ENCODE results near the gene NUP50. TPM values are rescaled to one million over a fixed set of nuclear protein-coding genes. Genes with fewer than 3 reads are reported as not detected.

The NUP50 gene
- total and polyA plus RNA-seq, 5 experiments from 2014 or later = 45.2 to 111 (median 73.1) TPM

DNA sequence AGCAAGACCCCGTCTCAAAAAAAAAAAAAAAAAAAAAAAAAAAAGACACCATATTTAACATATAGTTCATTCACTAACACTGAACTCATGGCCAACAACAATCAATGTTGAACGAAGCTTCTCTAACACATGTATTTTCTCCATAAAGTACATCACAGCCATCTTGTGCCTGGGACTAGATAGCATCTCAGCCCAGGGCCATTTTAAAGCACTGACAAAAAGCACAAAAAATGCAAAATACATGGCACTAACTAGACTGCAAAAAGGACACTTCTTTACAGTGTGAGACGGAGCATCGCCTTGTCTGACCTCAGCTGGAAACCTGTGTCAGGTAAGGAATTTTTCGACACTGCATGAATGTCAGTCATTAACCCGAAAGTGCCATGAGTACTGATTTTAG lies 53.6 kb downstream of the NUP50 start:
- Mint-ChIP-seq H3K36me3 (no peaks in the 10 kb centered on the region), H3K27ac (no peak overlapping the region), H3K4me1 (peaks cover 7 to 46% (median 16%) of the 10 kb centered on the region in 4 donors), H3K4me3 (no peak overlapping the region), H3K9me3 (no peaks in the 10 kb centered on the region), H3K27me3 (no peaks in the 10 kb centered on the region)
- POLR2A ChIA-PET = interaction anchor here (1.0 kb wide), 1 partner anchor 22 kb away, joined by 4 read pairs; no protein-coding TSS in a partner anchor
- no peak for DNase-seq
- no peak for ATAC-seq

DNA sequence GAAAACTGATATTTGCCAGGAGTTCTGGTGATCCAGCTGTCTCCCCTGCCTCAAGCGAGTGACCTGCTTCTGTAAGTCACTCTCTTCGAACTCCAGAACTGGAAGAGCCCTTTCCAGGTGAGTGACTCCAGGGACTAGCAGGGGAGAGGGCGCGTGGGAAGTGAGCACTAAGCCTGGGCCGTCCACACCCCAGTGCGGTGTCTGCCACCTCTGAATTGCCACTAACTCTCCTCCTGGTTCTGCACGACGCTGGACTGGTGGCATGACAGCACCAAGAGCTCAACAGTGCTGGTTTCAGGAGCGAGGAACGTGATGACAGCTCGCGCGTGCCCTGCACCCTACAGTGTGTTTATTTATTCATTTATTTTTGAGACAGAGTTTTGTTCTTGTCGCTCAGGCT lies 54.1 kb downstream of the NUP50 start:
- DNase-seq (no peak), ATAC-seq (no peak)
- peaks cover 8 to 49% (median 20%) of the 10 kb centered on the region in 4 donors for H3K4me1 Mint-ChIP-seq
- H3K9me3 Mint-ChIP-seq = no peaks in the 10 kb centered on the region
- no peak overlapping the region for H3K27ac Mint-ChIP-seq
- no peaks in the 10 kb centered on the region for H3K36me3 Mint-ChIP-seq
- POLR2A ChIA-PET = interaction anchor here (0.7 kb wide), 1 partner anchor 167 kb away, joined by 4 read pairs; no protein-coding TSS in a partner anchor
- H3K27me3 Mint-ChIP-seq = no peaks in the 10 kb centered on the region
- H3K4me3 Mint-ChIP-seq = no peak overlapping the region

DNA sequence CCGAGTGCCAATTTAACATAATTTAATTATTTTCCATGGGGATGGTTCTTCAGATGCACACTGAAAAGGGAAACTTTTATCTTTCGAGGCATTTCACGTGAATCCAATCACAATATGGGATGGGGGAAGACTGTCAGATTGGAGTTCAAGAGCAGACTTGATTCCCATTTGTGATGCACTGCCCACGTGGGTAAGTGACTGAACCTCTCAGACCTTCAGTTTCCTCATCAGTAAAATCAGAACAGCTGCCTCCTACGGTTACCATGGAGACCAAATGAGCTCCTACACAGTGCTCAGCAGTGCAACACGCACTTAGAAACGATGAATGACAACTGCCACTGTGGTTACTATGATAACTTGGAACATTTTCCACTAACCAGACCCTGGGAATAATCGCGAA lies 55.3 kb downstream of the NUP50 start:
- POLR2A ChIA-PET = no interaction called here
- no peak for DNase-seq
- H3K27me3 Mint-ChIP-seq = no peaks in the 10 kb centered on the region
- peaks cover 9 to 48% (median 29%) of the 10 kb centered on the region in 4 donors for H3K4me1 Mint-ChIP-seq
- H3K27ac Mint-ChIP-seq = peak overlapping the region in 3 of 10 donors; percentile 24 to 47 (median 47)
- ATAC-seq = no peak
- H3K9me3 Mint-ChIP-seq = no peaks in the 10 kb centered on the region
- H3K36me3 Mint-ChIP-seq = no peaks in the 10 kb centered on the region
- no peak overlapping the region for H3K4me3 Mint-ChIP-seq

DNA sequence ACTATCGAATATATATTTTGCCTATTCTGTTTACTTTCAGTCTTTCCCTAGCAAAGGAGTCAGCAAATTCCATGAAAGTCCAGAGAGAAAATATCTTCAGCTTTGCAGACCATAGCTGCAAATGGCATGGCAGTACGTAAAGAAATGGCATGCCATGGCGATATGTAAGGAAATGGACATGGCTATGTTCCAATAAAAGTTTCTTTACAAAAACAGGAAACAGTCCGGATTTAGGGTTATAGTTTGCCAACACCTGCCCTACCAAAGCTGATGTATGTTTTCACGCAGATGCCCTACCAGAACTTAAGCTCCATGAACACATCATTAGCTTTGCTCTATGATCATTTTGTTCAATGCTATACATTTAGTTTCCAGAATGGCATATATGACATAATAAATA lies 57.5 kb downstream of the NUP50 start:
- DNase-seq = no peak
- peak overlapping the region in 2 of 10 donors; percentile 11 to 13 for H3K27ac Mint-ChIP-seq
- POLR2A ChIA-PET = interaction anchor here (0.6 kb wide), 1 partner anchor 1544 kb away, joined by 3 read pairs; no protein-coding TSS in a partner anchor
- H3K4me1 Mint-ChIP-seq = peaks cover 14 to 54% (median 36%) of the 10 kb centered on the region in 4 donors
- H3K4me3 Mint-ChIP-seq = no peak overlapping the region
- no peaks in the 10 kb centered on the region for H3K9me3 Mint-ChIP-seq
- ATAC-seq = no peak
- no peaks in the 10 kb centered on the region for H3K27me3 Mint-ChIP-seq
- H3K36me3 Mint-ChIP-seq = no peaks in the 10 kb centered on the region

DNA sequence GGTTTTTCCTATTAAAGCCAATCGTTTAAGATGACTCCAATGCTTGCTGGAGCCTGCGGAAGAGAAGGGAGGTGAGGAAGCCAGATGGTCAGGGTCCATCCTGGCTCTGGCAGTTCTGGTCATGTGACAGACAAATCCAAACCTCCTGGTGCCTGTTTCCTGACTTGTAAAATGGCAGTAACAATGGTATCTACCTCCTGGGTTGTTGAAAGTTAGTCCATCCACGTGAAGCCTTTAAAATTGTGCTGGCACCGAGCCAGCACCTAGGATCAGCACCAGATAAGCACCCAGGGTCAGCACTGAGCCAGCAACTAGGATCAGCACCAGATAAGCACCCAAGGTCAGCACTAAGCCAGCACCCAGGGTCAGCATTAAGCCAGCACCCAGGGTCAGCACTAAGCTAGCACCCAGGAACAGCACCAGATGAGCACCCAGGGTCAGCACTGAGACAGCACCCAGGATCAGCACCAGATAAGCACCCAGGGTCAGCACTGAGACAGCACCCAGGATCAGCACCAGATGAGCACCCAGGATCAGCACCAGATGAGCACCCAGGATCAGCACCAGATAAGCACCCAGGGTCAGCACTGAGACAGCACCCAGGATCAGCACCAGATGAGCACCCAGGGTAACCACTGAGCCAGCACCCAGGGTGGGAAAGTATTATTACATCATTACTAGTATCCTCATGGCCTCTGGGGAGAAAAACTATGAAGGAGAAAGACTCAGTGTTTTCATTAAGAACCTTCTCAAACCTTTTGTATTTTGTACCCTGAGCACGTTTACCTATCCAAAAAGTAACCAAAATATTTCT lies 59.8 kb downstream of the NUP50 start:
- ATAC-seq = no peak
- Mint-ChIP-seq H3K9me3 (no peaks in the 10 kb centered on the region), H3K4me1 (peaks cover 20 to 69% (median 49%) of the 10 kb centered on the region in 4 donors), H3K4me3 (no peak overlapping the region), H3K27ac (peak overlapping the region in 3 of 10 donors; percentile 7 to 46 (median 20)), H3K36me3 (no peaks in the 10 kb centered on the region), H3K27me3 (no peaks in the 10 kb centered on the region)
- POLR2A ChIA-PET = no interaction called here
- no peak for DNase-seq

DNA sequence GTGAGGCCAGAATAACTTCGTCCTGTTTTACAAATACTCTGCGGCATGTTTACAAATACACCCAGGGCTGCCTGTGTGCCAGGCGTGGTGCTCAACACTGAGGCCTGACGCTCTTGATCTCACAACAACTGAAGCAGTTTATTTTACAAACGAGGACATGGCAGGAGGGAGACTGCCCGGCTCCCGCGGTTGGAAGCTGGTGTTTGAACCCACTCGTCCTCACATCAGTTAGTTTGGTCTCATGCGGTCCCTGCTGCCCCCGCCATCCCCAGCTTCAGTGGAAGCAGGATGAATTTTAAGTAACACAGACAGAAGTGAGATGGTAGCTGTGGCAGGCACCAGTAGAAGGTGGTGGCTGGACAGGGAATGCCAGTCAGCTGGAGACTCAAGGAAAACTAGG lies 60.6 kb downstream of the NUP50 start:
- Mint-ChIP-seq H3K27ac (peak overlapping the region in 1 of 10 donors; percentile 27), H3K36me3 (no peaks in the 10 kb centered on the region), H3K27me3 (no peaks in the 10 kb centered on the region), H3K4me3 (peak overlapping the region in 1 of 10 donors; percentile 42), H3K9me3 (no peaks in the 10 kb centered on the region), H3K4me1 (peaks cover 18 to 63% (median 46%) of the 10 kb centered on the region in 4 donors)
- ATAC-seq = no peak
- DNase-seq = no peak
- POLR2A ChIA-PET = no interaction called here

DNA sequence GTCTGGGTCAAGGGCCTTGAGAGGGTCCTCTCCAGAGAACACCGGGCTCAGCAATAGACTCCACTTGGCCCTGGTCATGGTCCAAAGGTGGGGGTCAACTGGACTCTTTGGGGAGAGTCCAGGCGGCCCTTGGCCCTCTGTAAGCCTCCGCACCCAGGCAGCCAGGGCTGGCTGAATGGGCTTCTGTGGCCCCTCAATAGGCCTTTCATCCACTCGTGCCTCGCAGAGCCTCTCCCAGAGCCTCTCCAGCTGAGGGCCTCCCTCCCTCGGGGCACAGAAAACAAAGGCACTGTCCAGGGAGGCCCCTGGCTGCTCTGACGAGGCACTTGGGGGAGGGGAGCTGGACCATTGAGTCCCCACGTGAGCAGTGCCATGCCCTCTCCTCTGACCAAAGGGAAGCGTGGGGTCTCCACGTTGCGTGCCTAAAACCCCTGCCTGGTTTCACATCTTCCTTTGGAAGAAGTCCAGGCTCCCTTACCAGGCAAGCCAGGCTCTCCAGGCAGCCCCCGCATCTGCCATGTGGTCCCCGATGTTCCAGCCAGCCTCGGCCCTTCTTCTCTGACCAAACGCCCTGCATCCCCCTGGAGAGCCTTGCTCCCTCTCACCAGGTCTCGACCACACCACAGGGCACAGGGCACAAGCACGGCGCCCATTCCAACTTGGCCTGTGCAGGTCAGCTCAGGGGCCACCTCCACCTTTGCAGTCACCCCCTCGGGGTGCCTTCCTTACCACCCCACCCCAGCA lies 61.4 kb downstream of the NUP50 start:
- no peaks in the 10 kb centered on the region for H3K27me3 Mint-ChIP-seq
- no peaks in the 10 kb centered on the region for H3K36me3 Mint-ChIP-seq
- no peak overlapping the region for H3K4me3 Mint-ChIP-seq
- no peaks in the 10 kb centered on the region for H3K9me3 Mint-ChIP-seq
- POLR2A ChIA-PET = no interaction called here
- H3K27ac Mint-ChIP-seq = peak overlapping the region in 1 of 10 donors; percentile 60
- no peak for DNase-seq
- ATAC-seq = no peak
- H3K4me1 Mint-ChIP-seq = peaks cover 20 to 68% (median 48%) of the 10 kb centered on the region in 4 donors

DNA sequence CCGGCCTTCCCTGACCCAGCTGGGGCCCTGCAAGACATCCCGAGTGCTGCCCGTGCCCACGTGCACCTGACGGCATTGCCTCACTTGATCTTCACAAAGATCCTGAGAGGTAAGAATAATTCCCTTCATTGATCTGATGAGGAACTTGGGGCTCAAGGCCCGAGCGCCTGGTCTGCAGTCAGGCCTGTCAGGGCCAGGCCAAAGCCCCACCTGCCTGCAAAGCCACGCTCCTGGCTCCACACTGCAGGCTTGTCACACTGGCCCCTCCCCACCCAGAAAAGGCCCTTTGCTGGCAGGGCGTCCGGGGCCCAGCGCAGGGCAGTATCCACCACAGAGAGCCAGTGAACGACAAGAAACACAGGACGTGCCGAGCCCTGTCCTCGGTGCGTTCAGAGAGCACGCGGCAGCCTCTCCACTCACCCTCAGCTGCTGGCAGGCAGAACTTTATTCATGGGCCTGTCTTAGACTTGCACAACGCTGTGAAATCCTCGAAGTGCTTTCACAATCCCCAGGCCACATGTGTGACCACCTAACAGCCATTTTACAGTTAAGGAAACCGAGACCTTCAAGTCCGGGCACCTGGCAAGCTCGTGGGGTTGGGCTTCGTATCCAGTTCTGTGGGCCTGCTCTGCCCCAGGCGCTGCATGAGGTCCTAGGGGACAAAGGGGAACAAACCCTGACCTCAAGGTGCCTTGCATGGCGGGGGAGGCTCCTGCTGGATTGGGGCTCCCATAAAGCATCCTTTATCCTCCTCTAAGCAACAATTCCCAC lies 62.2 kb downstream of the NUP50 start:
- H3K27me3 Mint-ChIP-seq = no peaks in the 10 kb centered on the region
- no peaks in the 10 kb centered on the region for H3K36me3 Mint-ChIP-seq
- no peak for DNase-seq
- no peak overlapping the region for H3K4me3 Mint-ChIP-seq
- peak overlapping the region in 3 of 10 donors; percentile 42 to 75 (median 60) for H3K27ac Mint-ChIP-seq
- no peak for ATAC-seq
- POLR2A ChIA-PET = no interaction called here
- peaks cover 19 to 68% (median 47%) of the 10 kb centered on the region in 4 donors for H3K4me1 Mint-ChIP-seq
- H3K9me3 Mint-ChIP-seq = no peaks in the 10 kb centered on the region

DNA sequence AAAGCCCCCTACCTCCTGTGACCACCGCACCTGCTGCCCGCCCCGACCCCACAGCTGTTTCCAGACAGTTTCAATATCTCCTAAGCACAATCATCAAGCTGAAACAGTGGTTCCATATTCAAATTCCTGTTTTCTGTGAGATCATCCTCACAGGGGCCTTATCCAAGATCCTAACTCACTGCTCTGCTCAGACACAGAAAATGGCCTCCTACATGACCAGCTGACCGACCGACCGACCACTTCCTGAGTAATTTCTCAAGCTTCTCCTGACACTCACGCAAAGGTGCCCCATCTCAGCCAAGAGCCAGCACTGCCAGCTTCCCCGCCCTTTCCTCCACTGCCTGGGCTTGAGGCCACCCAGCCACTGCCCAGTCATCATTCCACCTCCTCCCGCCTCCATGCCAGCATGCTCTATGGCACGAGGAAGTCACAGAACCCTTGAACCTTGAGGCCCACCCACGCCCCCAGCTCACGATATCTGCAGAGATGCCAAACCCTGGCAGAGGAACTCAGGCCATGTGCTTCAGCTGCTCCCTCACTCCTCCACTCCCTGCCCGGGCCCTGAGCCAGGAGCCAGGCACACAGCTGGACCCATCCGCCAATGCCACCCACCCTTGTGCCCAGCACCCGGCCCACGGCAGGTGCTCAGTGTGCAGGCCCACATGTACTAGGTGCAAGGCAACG lies 62.9 kb downstream of the NUP50 start:
- no peaks in the 10 kb centered on the region for H3K9me3 Mint-ChIP-seq
- H3K27ac Mint-ChIP-seq = peak overlapping the region in 3 of 10 donors; percentile 42 to 62 (median 60)
- no peaks in the 10 kb centered on the region for H3K27me3 Mint-ChIP-seq
- H3K4me3 Mint-ChIP-seq = peak overlapping the region in 1 of 10 donors; percentile 11
- ATAC-seq (no peak), DNase-seq (no peak)
- POLR2A ChIA-PET = interaction anchor here (0.6 kb wide), 1 partner anchor 1023 kb away, joined by 3 read pairs; the partner anchor contains the start of gene CDPF1
- no peaks in the 10 kb centered on the region for H3K36me3 Mint-ChIP-seq
- peaks cover 19 to 68% (median 49%) of the 10 kb centered on the region in 4 donors for H3K4me1 Mint-ChIP-seq

DNA sequence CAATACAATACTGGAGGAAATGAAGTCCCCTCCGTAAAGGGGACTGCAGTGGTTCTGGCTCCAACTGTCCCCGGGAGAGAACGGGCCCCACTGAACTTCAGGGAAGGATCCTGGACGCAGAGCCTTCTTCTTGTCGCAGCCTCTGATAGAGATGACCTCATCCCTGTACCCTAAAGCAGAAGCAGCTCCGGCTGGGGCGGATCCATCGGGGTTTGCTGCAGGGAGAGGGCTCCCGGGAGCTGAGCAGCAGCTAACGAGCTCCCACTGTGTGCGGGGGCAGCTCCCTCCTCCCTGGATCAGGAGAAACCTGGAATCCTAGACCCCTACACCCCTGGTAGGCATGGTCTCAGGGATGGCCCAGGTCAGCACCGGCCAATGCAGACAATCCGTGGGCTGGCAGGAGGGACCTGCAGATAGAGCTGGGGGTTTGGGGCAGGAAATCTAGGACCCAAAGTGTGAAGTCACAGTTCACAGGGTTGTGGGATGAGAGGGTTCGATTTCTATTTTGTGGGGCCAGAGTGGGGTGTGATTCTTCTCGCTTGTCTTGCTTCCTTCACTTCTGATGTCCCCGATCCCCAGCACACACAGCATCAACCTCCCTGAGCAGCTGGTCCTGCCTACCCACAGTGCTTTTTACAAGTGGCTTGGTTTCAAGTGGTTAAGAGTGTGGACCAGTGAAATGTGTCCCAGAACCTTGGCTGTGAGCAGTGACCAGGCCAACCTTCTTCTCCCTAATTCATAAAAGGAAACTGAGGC lies 64.1 kb downstream of the NUP50 start:
- DNase-seq = no peak
- POLR2A ChIA-PET = interaction anchor here (0.7 kb wide), 1 partner anchor 15 kb away, joined by 3 read pairs; no protein-coding TSS in a partner anchor
- Mint-ChIP-seq H3K27me3 (no peaks in the 10 kb centered on the region), H3K9me3 (no peaks in the 10 kb centered on the region), H3K27ac (peak overlapping the region in 3 of 10 donors; percentile 19 to 77 (median 52)), H3K36me3 (peaks cover 0 to 2% (median 0%) of the 10 kb centered on the region in 3 donors), H3K4me1 (peaks cover 20 to 69% (median 49%) of the 10 kb centered on the region in 4 donors), H3K4me3 (peak overlapping the region in 1 of 10 donors; percentile 28)
- ATAC-seq = no peak

DNA sequence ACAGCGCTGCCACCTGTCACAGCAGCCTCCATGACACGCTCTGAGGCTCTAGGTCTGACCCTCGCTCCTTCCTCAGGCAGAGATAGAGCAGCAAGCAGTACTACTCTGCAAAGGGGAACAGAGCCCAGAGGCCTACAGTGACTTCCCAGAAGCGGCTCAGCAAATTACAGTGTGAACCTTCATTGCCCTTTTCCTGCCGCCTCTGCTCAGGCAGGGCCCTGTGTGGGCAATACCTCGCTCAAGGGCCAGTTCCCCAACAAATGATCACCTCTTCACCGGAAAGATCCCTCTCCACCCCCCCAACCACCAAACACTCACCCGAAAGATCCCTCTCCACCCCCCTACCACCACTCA lies 64.7 kb downstream of the NUP50 start:
- ATAC-seq (no peak), DNase-seq (no peak)
- POLR2A ChIA-PET = no interaction called here
- H3K27ac Mint-ChIP-seq = peak overlapping the region in 2 of 10 donors; percentile 19 to 52
- H3K27me3 Mint-ChIP-seq = no peaks in the 10 kb centered on the region
- H3K4me3 Mint-ChIP-seq = peak overlapping the region in 1 of 10 donors; percentile 28
- no peaks in the 10 kb centered on the region for H3K9me3 Mint-ChIP-seq
- peaks cover 19 to 67% (median 47%) of the 10 kb centered on the region in 4 donors for H3K4me1 Mint-ChIP-seq
- peaks cover 0 to 2% (median 0%) of the 10 kb centered on the region in 3 donors for H3K36me3 Mint-ChIP-seq
